GM23248 (cell line): ENCODE results near the gene ABL1.

Experiments used
- EZH2 ChIP-seq: fragments of 200-600 bp; sonication (generic); IDR thresholded peaks from 2 replicates; pipeline ENCODE4 v1.6.1; 2018; ENCODE audit warnings: antibody characterized with exemption, mild to moderate bottlenecking; ENCODE audit not compliant: insufficient read depth, poor library complexity, severe bottlenecking
- EZH2phosphoT487 ChIP-seq: fragments of 200-600 bp; sonication (generic); IDR thresholded peaks from 2 replicates; pipeline ENCODE4 v1.6.1; 2018; ENCODE audit warnings: antibody characterized with exemption, moderate library complexity, mild to moderate bottlenecking, low read depth; ENCODE audit not compliant: insufficient read depth

- no peak for TF ChIP-seq EZH2
- TF ChIP-seq EZH2phosphoT487: no peak
Observed at GRCh38 chr9:130908878-130909355, 73.9 kb downstream of the ABL1 start.
